ENCODE results near the gene GUCY2D. TPM values are rescaled to one million over a fixed set of nuclear protein-coding genes. Genes with fewer than 3 reads are reported as not detected.

GUCY2D gene
- total RNA-seq, 4 donors from 2014 or later: not detected

DNA sequence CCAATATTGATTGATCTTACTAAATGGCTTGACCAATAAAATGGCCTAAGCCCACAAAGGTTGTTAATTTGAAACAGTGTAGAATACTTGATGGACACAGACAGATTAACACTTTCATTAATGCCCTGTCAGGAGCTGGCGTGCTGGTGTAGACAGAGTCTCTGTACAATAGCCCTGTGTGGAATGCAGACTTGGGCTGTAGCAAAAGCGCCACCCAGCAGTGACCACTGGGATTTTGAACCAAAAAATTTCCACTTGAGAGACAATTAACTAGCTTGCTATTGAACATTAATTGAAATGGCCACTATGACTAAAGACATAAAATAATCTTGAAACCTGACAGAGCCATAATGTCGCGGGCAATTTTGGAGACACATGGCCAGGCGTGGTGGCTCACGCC lies 19.7 kb upstream of the GUCY2D start:
- H3K27me3 ChIP-seq: peaks cover 37% of the 10 kb centered on the region
- no peaks in the 10 kb centered on the region for H3K4me1 ChIP-seq
- no peak overlapping the region for H3K4me3 ChIP-seq
- H3K36me3 ChIP-seq: no peaks in the 10 kb centered on the region
- ATAC-seq: no peak
- TF ChIP-seq, protein P1, sequence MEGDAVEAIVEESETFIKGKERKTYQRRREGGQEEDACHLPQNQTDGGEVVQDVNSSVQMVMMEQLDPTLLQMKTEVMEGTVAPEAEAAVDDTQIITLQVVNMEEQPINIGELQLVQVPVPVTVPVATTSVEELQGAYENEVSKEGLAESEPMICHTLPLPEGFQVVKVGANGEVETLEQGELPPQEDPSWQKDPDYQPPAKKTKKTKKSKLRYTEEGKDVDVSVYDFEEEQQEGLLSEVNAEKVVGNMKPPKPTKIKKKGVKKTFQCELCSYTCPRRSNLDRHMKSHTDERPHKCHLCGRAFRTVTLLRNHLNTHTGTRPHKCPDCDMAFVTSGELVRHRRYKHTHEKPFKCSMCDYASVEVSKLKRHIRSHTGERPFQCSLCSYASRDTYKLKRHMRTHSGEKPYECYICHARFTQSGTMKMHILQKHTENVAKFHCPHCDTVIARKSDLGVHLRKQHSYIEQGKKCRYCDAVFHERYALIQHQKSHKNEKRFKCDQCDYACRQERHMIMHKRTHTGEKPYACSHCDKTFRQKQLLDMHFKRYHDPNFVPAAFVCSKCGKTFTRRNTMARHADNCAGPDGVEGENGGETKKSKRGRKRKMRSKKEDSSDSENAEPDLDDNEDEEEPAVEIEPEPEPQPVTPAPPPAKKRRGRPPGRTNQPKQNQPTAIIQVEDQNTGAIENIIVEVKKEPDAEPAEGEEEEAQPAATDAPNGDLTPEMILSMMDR (IDR thresholded peaks at IDR 0.05): no peak
- TF ChIP-seq POLR2AphosphoS5 (IDR thresholded peaks at IDR 0.05) (no peak), EP300 (IDR thresholded peaks at IDR 0.05) (no peak), POLR2A (IDR thresholded peaks at IDR 0.05) (no peak)
- no peaks in the 10 kb centered on the region for H3K9me3 ChIP-seq
- whole genome bisulfite sequencing, 2 donors (ENCODE audit: low coverage in 1 of 2): 62 to 64% methylated on average over 2 of the region's 6 CpGs
- no peak overlapping the region for H3K27ac ChIP-seq

DNA sequence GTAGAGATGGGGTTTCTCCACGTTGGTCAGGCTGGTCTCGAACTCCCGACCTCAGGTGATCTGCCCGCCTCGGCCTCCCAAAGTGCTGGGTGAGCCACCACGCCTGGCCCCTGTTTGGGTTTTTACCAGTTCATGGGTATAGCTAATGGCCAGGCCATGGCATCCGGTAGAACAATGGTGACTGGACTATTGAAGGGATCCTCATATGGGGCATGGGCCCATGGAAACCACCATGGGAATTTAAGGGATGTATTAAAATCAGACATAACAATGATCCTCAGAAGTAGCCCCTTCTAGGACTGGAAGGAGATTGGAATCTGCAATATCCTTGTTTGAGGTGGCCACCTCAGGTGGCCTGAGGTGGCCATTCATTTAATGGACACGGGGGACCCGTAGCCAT lies 17.5 kb upstream of the GUCY2D start:
- WGBS, 2 donors (ENCODE audit: low coverage in 1 of 2): 79 to 100% methylated on average over 1 to 4 of the region's 9 CpGs
- no peak overlapping the region for H3K4me3 ChIP-seq
- H3K27me3 ChIP-seq: peaks cover 37% of the 10 kb centered on the region
- no peak overlapping the region for H3K27ac ChIP-seq
- H3K9me3 ChIP-seq: no peaks in the 10 kb centered on the region
- peaks cover 0 to 5% (median 0%) of the 10 kb centered on the region in 3 donors for H3K4me1 ChIP-seq
- no peak for ATAC-seq
- H3K36me3 ChIP-seq: no peaks in the 10 kb centered on the region
- TF ChIP-seq, protein P1 (IDR thresholded peaks at IDR 0.05): no peak
- TF ChIP-seq EP300 (IDR thresholded peaks at IDR 0.05): no peak
- TF ChIP-seq POLR2AphosphoS5 (IDR thresholded peaks at IDR 0.05): no peak
- TF ChIP-seq POLR2A (IDR thresholded peaks at IDR 0.05): no peak

DNA sequence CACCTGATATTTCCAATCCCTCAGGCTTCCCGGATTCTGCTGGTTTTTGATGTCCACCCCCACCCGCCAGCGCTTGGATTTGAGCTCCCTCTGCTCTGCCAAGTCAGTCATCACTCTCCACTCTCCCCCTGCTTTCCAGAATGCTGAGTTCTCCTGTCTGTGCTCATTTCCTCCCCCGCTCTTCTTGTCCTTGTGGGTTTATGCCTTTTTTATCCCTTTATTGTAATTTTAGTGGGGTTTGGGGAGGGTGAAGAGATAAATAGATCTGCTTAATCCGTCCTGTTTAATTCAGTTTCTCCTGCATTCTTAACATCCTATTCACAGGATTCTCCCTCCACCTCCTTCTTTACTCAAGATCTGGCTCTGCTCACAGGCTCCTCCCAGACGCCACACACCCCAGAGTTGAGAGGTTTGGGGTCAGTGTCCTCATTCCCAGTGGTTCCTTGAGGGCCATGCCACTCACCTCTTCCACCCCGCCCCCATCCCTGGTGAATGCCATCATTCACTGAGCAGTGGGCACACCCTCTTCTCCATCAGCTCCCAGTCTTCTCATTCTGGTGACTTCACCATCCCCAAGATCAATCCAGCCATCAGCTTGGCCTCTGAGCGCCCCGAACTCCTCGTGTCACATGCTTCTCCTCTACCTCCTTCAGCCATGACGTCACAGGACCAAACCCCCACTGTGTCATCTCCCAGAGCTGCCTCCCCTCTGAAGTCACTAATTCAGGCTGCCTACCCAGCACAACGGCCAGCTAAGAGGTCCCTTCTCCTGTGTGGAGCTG lies 15.1 kb upstream of the GUCY2D start:
- H3K27ac ChIP-seq: no peak overlapping the region
- ATAC-seq: no peak
- H3K4me3 ChIP-seq: no peak overlapping the region
- H3K36me3 ChIP-seq: no peaks in the 10 kb centered on the region
- WGBS, 2 donors (ENCODE audit: low coverage in 1 of 2): 46 to 55% methylated on average over 10 to 12 of the region's 12 CpGs
- peaks cover 29% of the 10 kb centered on the region for H3K27me3 ChIP-seq
- peaks cover 0 to 12% (median 0%) of the 10 kb centered on the region in 3 donors for H3K4me1 ChIP-seq
- TF ChIP-seq, protein P1 (IDR thresholded peaks at IDR 0.05): no peak
- TF ChIP-seq POLR2AphosphoS5 (IDR thresholded peaks at IDR 0.05) (no peak), EP300 (IDR thresholded peaks at IDR 0.05) (no peak), POLR2A (IDR thresholded peaks at IDR 0.05) (no peak)
- H3K9me3 ChIP-seq: no peaks in the 10 kb centered on the region

DNA sequence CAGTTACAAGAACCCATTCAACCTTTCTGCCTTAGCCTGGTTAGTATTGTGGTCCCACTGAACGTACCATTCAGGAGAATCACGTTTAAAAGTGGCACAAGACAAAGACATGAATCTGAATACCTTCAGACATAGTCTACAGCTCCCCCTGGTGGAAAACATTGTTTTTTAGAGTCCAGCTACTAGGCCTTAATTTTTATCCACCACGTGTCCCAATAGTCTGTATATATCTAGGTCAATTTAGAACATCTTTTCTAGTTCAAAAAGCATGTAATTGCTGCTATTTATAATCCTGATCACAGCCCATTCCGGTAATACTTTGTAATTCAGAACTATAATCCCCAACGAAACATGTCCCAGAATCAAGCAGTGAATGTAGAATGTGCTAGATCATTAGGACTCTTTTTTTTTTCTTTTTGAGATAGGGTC lies 13.7 kb upstream of the GUCY2D start:
- TF ChIP-seq POLR2A (IDR thresholded peaks at IDR 0.05) (no peak), POLR2AphosphoS5 (IDR thresholded peaks at IDR 0.05) (peak; percentile 19), EP300 (IDR thresholded peaks at IDR 0.05) (no peak)
- TF ChIP-seq, protein P1 (IDR thresholded peaks at IDR 0.05): peak; percentile 77 to 90 (median 84)
- no peaks in the 10 kb centered on the region for H3K9me3 ChIP-seq
- peaks cover 25% of the 10 kb centered on the region for H3K27me3 ChIP-seq
- no peak overlapping the region for H3K4me3 ChIP-seq
- no peak overlapping the region for H3K27ac ChIP-seq
- peaks cover 0 to 12% (median 0%) of the 10 kb centered on the region in 3 donors for H3K4me1 ChIP-seq
- 13 to 19% methylated on average over 5 of the region's 5 CpGs for WGBS, 2 donors (ENCODE audit: low coverage in 1 of 2)
- ATAC-seq: peak; percentile 60
- H3K36me3 ChIP-seq: no peaks in the 10 kb centered on the region
